Measurements from ENCODE around the gene PCBP1. TPM values are rescaled to one million over a fixed set of nuclear protein-coding genes. Genes with fewer than 3 reads are reported as not detected.

Gene PCBP1
- total RNA-seq, result 100 to 1,000 TPM in 1 of 2 donors, 10 to 100 TPM in 1; 97.9 to 128 TPM

DNA sequence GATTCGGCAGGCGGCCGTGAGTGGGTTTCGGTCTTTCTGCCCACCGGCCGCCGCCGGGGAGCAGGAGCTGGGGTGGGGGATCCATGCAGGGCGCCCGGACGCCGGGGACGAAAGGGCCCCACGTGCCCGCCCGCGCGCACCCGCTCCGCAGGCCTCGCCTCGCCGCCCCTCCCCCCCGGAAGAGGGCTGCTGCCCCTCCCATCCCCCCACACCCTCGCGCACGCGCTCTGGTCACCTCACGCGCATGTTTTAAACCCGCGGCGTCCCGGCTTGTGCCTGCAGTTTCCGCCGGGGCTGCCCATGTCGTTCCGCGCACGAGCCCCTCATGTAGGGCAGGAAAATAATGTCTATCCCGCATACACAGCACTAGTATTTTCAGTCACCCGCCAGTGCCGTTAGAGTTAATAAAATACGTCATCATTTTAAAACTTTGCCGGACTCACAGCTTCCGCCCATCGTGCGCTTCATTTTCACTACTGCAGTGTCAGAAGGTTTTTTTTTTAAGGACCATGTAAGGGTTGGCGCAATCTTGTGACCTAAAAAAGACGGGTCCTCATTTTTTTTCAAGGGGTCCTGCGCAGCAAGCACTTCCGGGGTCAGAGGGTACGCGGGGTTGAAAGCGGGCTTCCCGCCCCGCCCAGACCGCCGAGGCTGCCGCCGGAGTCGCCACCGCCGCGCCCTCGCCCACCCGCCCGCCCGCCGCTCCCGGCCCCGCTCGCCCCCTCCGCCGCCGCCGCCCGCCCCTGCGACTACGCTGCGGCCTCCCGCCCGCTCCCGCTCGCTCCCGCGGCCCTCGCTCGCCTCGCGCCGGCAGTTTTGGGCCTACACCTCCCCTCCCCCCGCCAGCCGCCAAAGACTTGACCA is at the start of gene PCBP1:
PCBP1 (plus strand) TSS at position 640 of the 864 bp plus-strand sequence. CDS start 267 bp downstream, outside the sequence.
- no peaks in the 10 kb centered on the region for H3K9me3 ChIP-seq
- no peaks in the 10 kb centered on the region for H3K27me3 ChIP-seq
- TF ChIP-seq CTCF (IDR thresholded peaks at IDR 0.05) (peak in 1 of 7 experiments; percentile 0), POLR2A (IDR thresholded peaks at IDR 0.05) (peak; percentile 88 to 95 (median 93))
- peaks cover 46% of the 10 kb centered on the region for H3K4me1 ChIP-seq
- peak within 1 kb of the TSS; percentile 69 to 85 for H3K4me3 ChIP-seq
- intact Hi-C loops (cut with DNase I), result loop anchor here (10.0 kb wide), 1 partner anchor 58 kb away; no protein-coding TSS in a partner anchor
- peaks cover 0 to 3% of the 10 kb centered on the region in 2 donors for H3K36me3 ChIP-seq (replicated peaks in 1 of 2; ENCODE audit: insufficient read depth in 1 of 2, low read depth in 2 of 2)
- peak; percentile 96 to 97 (median 96) for DNase-seq
- peak within 1 kb of the TSS; percentile 96 to 100 (median 100) for H3K27ac ChIP-seq
- peak; percentile 87 for ATAC-seq
- WGBS, 2 donors, result 0% methylated on average over 22 to 87 of the region's 94 CpGs

DNA sequence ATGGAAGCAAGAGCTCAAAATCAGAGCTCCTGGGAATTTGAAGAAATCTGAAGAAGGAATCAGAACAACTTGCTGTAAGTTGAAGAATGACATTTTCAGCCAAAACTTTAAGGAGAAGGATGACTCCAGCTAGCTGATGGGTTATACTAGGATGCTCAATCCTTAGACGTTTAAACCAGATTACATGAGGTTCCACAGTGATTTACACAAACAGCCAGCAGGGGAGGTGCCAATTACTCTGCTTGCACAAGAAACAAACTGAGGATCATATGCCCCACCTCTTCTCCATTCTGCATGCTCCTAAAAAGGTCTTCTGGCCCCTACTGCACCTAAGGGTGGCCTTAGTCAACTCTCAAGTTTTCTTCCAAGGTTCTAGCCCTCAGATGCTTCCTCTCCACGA is 47.9 kb upstream of the PCBP1 start:
- Histone ChIP-seq H3K36me3 (replicated peaks in 1 of 2; ENCODE audit: insufficient read depth in 1 of 2, low read depth in 2 of 2) (no peaks in the 10 kb centered on the region), H3K27ac (no peak overlapping the region), H3K27me3 (no peaks in the 10 kb centered on the region), H3K9me3 (no peaks in the 10 kb centered on the region), H3K4me1 (peaks cover 5% of the 10 kb centered on the region), H3K4me3 (no peak overlapping the region)
- no peak for TF ChIP-seq CTCF (IDR thresholded peaks at IDR 0.05)
- TF ChIP-seq POLR2A (IDR thresholded peaks at IDR 0.05), result no peak
- 79 to 82% methylated on average over 2 of the region's 2 CpGs for WGBS, 2 donors
- intact Hi-C loops (cut with DNase I), result no loop called here
- no peak for DNase-seq
- no peak for ATAC-seq

GRCh38 chr2:70041663-70042062 is 45.6 kb upstream of the PCBP1 start:
- ATAC-seq (no peak), DNase-seq (no peak)
- Histone ChIP-seq H3K4me1 (no peaks in the 10 kb centered on the region), H3K9me3 (no peaks in the 10 kb centered on the region), H3K36me3 (replicated peaks in 1 of 2; ENCODE audit: insufficient read depth in 1 of 2, low read depth in 2 of 2) (no peaks in the 10 kb centered on the region), H3K27me3 (no peaks in the 10 kb centered on the region), H3K4me3 (no peak overlapping the region), H3K27ac (no peak overlapping the region)
- 76 to 92% methylated on average over 3 of the region's 3 CpGs for WGBS, 2 donors
- intact Hi-C loops (cut with DNase I), result loop anchor here (10.0 kb wide), 1 partner anchor 107 kb away; no protein-coding TSS in a partner anchor
- TF ChIP-seq CTCF (IDR thresholded peaks at IDR 0.05), result no peak
- TF ChIP-seq POLR2A (IDR thresholded peaks at IDR 0.05), result no peak

DNA sequence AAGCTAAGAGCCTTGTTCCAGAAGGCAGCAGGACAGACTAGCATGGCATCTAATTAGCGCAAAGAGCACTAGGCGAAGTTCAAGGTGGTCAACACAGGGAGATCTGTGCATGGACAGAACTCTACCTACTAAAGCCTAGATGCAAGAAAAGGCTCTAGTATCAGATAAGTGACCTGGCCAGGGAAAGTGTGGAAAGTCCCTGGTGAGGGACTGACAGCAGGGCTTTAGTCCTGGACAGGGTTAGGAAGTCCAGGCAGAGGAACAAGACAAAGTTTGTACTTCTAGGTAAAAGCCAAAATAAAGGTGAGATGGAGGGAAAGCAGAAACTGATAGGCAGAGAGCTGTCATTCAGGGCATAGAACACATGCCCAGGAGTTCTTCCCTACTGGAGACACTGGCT is 45.0 kb upstream of the PCBP1 start:
- WGBS, 2 donors, result 86 to 98% methylated on average over 2 of the region's 2 CpGs
- no peaks in the 10 kb centered on the region for H3K4me1 ChIP-seq
- ATAC-seq (no peak), DNase-seq (no peak)
- H3K4me3 ChIP-seq, result no peak overlapping the region
- H3K9me3 ChIP-seq, result no peaks in the 10 kb centered on the region
- no peaks in the 10 kb centered on the region for H3K27me3 ChIP-seq
- TF ChIP-seq POLR2A (IDR thresholded peaks at IDR 0.05), result no peak
- no peak for TF ChIP-seq CTCF (IDR thresholded peaks at IDR 0.05)
- no peaks in the 10 kb centered on the region for H3K36me3 ChIP-seq (replicated peaks in 1 of 2; ENCODE audit: insufficient read depth in 1 of 2, low read depth in 2 of 2)
- H3K27ac ChIP-seq, result no peak overlapping the region
- intact Hi-C loops (cut with DNase I), result loop anchor here (10.0 kb wide), 1 partner anchor 107 kb away; no protein-coding TSS in a partner anchor

Measured in body of pancreas (tissue), 4 donors.